T-helper 1 cell treated with Interleukin-12 subunit alpha and Interleukin-12 subunit beta and Interleukin-4 antibody, amounts not matched to agents 30 ng/mL and 1 ng/mL, for 36 hours (primary cell): ENCODE data around the gene DACH2. TPM values are rescaled to one million over a fixed set of nuclear protein-coding genes. Genes with fewer than 3 reads are reported as not detected.
"Not testable (repeated sequence)": the region's sequence is repeated elsewhere in the genome, so short reads cannot be mapped to it uniquely, and the experiment has no call there.

Experiments
- intact Hi-C: fragments of 100-400 bp; cut with micrococcal nuclease; formaldehyde crosslinking; loops from one replicate; pipeline ENCODE4 v1.15.1; 2024
- total RNA-seq: library from RNA; stranded (reverse); gene quantifications from 2 replicates; pipeline ENCODE4 v1.2.3, GENCODE V29; 2022

Gene DACH2
- not detected in 2 replicates for total RNA-seq

DNA sequence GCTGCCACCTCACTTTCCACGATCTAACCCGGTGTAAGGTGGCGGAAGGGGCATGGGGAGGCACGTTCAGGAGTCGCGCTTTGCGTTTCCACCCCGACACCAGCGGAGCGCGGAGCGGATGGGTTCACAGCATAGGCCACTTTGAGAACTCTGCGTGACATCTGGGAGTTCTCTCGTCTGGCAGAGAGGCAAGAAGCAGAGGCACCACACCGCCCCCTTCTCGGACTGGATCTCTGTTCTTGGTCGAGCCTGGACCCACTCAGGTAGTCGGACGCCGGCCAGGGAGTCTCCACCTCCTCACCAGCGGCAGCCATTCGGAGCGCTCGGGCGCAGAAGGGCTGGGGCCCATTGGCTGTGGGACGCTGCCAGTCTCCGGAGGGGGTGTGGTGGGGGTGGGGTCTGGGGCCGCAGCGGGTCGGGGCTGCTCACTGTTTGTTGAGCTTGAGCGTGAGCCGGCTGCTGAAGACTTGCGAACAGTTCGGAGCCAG lies at the start of gene DACH2:
TSS of gene DACH2 (plus strand) at position 428 of the 488 bp plus-strand sequence.
- intact Hi-C loops, result loop anchor here (2.0 kb wide), 1 partner anchor 101 kb away; the partner anchor contains the start of gene CHM

GRCh38 chrX:86102341-86102740 lies 45.9 kb upstream of the DACH2 start:
- intact Hi-C loops, result no loop called here

DNA sequence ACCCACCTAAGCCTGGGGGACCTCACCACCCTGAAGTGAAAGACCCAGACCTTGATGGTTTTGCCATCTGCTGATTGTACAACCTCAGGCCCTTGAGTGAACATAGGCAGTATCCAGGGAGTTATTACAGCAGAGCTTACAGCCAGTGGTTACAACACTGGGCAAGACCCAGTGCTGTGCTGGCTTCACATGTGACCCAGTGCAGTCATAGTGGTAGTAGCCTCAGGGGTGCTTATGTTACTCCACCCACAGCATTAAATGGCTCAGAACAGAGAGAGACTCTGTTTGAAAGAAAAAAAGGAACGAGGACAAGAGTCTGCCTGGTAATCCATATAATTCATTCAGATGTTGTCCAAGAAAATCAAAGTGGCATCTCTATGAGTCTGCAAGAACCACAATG lies 45.2 kb upstream of the DACH2 start:
- intact Hi-C loops, result no loop called here

GRCh38 chrX:86104526-86104925 lies 43.7 kb upstream of the DACH2 start:
- intact Hi-C loops, result no loop called here

GRCh38 chrX:86121916-86122315 lies 26.3 kb upstream of the DACH2 start:
- intact Hi-C loops, result no loop called here

DNA sequence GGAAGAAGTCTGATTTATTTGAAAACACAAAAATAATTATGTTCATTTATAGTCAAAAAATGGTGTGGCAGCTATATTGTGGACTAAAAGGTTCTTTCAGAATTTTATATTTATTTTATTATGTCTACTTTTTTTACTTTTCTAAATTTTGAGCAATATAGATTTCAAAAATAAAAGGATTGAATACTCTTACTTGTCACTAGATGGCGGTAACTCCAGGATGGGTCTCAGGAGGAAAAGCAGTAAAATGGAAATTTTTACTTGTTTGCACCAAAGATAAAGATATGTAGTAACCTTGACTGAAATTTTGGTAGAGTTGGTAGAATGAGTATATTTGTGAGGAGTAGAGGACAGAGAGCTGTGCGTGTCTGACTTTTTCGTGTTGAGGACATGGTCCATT lies 14.5 kb upstream of the DACH2 start:
- intact Hi-C loops, result loop anchor here (10.0 kb wide), 1 partner anchor 1161 kb away; no protein-coding TSS in a partner anchor

DNA sequence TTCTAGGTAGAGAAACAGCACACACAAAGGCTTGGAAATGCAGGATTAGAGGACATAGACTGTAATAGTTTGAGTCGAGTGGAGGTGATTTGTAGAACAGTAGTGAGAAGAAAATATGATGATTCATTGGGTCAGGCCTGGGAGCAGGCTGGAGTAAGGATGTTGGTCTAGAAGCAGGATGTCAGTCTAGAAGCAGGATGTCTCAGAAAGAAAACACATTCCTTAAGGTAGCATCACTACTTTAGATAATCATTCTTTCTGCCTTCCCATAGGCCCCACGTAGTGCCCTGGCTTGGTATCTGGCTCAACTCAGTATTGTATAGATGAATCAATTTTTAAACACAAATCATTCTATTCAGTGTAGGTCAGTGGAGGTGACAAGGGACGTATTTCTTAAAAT lies 11.2 kb upstream of the DACH2 start:
- intact Hi-C loops, result loop anchor here (10.0 kb wide), 1 partner anchor 1158 kb away; no protein-coding TSS in a partner anchor

- intact Hi-C loops, result no loop called here
Observed at GRCh38 chrX:86141786-86142185, 6.5 kb upstream of the DACH2 start.

DNA sequence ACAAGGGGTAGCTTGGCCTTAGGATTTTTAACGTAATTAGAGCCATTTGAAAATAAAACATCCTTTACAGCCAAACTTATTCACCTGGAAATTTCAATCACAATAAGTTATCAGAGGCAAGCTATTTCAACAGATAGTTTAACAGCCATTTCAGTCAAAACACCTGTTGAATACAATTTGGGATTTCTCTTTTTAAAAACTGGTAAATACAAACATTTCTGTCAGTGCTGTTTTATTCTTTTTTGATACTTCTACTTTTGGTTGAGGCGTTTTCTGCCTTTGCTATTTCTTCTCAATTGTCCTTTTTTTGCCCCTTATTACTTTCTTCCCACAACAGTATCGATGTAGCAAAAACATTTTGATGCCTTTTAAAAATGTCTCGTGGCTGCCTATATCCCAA lies 2.1 kb upstream of the DACH2 start:
- intact Hi-C loops, result no loop called here

GRCh38 chrX:86148594-86148993 lies 343 bp downstream of the DACH2 start:
- intact Hi-C loops, result loop anchor here (2.0 kb wide), 1 partner anchor 102 kb away; the partner anchor contains the start of gene CHM

- intact Hi-C loops, result loop anchor here (2.0 kb wide), 1 partner anchor 102 kb away; the partner anchor contains the start of gene CHM
Observed at GRCh38 chrX:86149119-86149518, 868 bp downstream of the DACH2 start.

DNA sequence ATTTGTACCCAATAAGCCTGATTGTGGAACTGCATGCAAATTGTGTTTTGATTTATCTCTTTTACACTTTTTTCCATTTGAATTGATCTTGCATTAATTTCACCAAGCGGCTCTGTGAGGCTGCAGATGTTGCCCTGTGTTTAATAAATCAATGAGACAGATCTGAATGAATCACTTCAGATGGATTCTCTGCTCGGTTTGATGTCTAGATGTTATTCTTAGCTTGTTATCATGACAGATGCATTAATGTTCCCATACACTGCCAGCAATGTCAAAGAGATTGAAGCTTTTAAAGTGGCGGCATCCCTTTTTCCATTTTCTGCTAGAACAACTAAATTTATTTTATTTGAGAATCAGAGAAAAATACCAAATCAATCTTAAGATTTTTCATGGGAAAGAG lies 6.3 kb downstream of the DACH2 start:
- intact Hi-C loops, result no loop called here

- intact Hi-C loops, result loop anchor here (1.0 kb wide), 1 partner anchor 320 kb away; no protein-coding TSS in a partner anchor
Observed at GRCh38 chrX:86171366-86171765, 23.1 kb downstream of the DACH2 start.

- intact Hi-C loops, result no loop called here
Observed at GRCh38 chrX:86178906-86179305, 30.7 kb downstream of the DACH2 start.

- intact Hi-C loops, result not testable (repeated sequence)
Observed at GRCh38 chrX:86181325-86181724, 33.1 kb downstream of the DACH2 start.

- intact Hi-C loops, result no loop called here
Observed at GRCh38 chrX:86192827-86193226, 44.6 kb downstream of the DACH2 start.

- intact Hi-C loops, result no loop called here
Observed at GRCh38 chrX:86194758-86195157, 46.5 kb downstream of the DACH2 start.

DNA sequence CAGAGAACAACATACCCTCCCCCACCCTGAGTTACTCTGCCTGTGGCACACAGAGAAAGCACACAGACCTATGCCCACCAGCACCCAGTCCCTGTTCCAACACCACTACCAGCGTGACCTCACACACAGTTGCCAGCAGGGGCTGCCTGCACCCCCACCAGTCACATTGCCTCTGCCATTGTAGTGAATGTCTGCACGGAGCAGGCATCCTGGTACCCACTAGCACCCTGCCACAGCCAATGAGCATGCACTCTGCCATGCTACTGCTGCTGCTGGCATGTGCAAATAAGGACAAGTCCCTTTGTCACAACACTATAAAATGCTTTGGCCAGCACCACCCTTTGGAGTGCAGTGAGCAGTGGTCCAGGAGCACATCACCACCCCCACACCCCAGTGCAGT lies 47.1 kb downstream of the DACH2 start:
- intact Hi-C loops, result no loop called here

GRCh38 chrX:86197815-86198214 lies 49.6 kb downstream of the DACH2 start:
- intact Hi-C loops, result no loop called here

GRCh38 chrX:86210772-86211171 lies 62.5 kb downstream of the DACH2 start:
- intact Hi-C loops, result no loop called here

DNA sequence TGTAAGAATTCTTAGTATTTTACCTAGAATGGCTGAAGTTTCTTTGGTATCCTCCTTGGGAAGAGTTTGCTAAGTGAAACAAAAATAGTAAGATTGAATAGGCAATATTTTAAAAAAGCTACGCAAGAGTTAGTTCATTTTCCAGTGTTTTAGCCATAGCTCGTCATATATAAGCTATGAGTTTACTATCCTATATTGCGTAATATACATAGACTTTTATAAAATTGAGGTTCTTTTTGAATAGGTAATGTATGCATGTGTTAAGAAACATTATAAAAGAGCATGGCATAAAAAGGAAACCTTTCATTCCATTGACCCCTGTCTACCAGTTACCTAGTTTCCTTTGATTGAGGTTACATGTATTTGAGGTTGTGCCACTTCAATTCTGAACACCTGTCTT lies 67.0 kb downstream of the DACH2 start:
- intact Hi-C loops, result no loop called here

- intact Hi-C loops, result no loop called here
Observed at GRCh38 chrX:86237482-86237881, 89.2 kb downstream of the DACH2 start.

DNA sequence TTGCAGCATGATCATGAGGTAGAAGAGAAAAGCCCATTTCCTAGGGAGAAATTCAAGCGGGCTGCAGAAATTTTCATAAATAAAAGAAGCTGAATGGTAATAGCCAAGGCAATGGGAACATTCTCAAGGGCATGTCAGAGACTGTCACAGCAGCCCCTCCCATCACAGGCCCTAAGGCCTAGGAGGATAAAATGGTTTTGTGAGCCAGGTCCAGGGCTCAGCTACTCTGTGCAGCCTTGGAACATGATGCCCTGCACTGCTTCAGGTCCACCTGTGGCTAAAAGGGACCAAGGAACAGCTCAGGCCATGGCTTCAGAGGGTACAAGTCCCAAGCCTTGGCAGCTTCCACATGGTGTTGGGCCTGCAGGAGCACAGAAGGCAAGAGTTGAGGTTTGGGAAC lies 93.3 kb downstream of the DACH2 start:
- intact Hi-C loops, result no loop called here

- intact Hi-C loops, result no loop called here
Observed at GRCh38 chrX:86263526-86263925, 115.3 kb downstream of the DACH2 start.
